Measurements from ENCODE around the gene ZFP36L1.

- TF ChIP-seq, protein P1, sequence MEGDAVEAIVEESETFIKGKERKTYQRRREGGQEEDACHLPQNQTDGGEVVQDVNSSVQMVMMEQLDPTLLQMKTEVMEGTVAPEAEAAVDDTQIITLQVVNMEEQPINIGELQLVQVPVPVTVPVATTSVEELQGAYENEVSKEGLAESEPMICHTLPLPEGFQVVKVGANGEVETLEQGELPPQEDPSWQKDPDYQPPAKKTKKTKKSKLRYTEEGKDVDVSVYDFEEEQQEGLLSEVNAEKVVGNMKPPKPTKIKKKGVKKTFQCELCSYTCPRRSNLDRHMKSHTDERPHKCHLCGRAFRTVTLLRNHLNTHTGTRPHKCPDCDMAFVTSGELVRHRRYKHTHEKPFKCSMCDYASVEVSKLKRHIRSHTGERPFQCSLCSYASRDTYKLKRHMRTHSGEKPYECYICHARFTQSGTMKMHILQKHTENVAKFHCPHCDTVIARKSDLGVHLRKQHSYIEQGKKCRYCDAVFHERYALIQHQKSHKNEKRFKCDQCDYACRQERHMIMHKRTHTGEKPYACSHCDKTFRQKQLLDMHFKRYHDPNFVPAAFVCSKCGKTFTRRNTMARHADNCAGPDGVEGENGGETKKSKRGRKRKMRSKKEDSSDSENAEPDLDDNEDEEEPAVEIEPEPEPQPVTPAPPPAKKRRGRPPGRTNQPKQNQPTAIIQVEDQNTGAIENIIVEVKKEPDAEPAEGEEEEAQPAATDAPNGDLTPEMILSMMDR (IDR thresholded peaks at IDR 0.05): no peak
- no peak for TF ChIP-seq POLR2A (IDR thresholded peaks at IDR 0.05)
- TF ChIP-seq EP300 (IDR thresholded peaks at IDR 0.05): no peak
Observed at GRCh38 chr14:68841016-68841809, 48.3 kb upstream of the ZFP36L1 start.

All from upper lobe of left lung (tissue), 4 donors.